MG63 (cell line): ENCODE measurements around the gene WNT3A. TPM values are rescaled to one million over a fixed set of nuclear protein-coding genes. Genes with fewer than 3 reads are reported as not detected.

ENCODE experiments used
- DNase-seq: peaks from one replicate; pipeline ENCODE4 v3.0.0-alpha.2; 2020
- H3K27me3 ChIP-seq: fragments of 250-450 bp; sonication (Bioruptor Pico); 2 replicates; pipeline ENCODE4 v1.5.1; 2020; ENCODE audit warnings: mild to moderate bottlenecking, moderate library complexity
- H3K36me3 ChIP-seq: fragments of 250-450 bp; sonication (Bioruptor Pico); 2 replicates; pipeline ENCODE4 v1.5.1; 2020; ENCODE audit warnings: mild to moderate bottlenecking, moderate library complexity
- H3K4me3 ChIP-seq: fragments of 250-450 bp; sonication (Bioruptor Pico); 2 replicates; pipeline ENCODE4 v1.5.1; 2020; ENCODE audit warnings: mild to moderate bottlenecking, moderate library complexity
- H3K9me3 ChIP-seq: fragments of 250-450 bp; sonication (Bioruptor Pico); 2 replicates; pipeline ENCODE4 v1.5.1; 2020; ENCODE audit warnings: mild to moderate bottlenecking, moderate library complexity
- total RNA-seq: library from RNA; depleted of rRNA; stranded (reverse); fragments of >200 nt; shearing (Covaris generic); gene quantifications from 2 replicates; pipeline ENCODE4 v1.2.3, GENCODE V29; 2014; ENCODE audit warnings: low replicate concordance

Gene WNT3A
- total RNA-seq, 1 experiment from 2014 or later, result not detected

GRCh38 chr1:228058172-228058948 lies 51.6 kb downstream of the WNT3A start:
- H3K4me3 ChIP-seq, result no peak overlapping the region
- peaks cover 5% of the 10 kb centered on the region; the same call in 1 of the 2 replicates for H3K9me3 ChIP-seq
- H3K27me3 ChIP-seq, result peaks cover 38% of the 10 kb centered on the region
- no peak for DNase-seq
- no peaks in the 10 kb centered on the region for H3K36me3 ChIP-seq

DNA sequence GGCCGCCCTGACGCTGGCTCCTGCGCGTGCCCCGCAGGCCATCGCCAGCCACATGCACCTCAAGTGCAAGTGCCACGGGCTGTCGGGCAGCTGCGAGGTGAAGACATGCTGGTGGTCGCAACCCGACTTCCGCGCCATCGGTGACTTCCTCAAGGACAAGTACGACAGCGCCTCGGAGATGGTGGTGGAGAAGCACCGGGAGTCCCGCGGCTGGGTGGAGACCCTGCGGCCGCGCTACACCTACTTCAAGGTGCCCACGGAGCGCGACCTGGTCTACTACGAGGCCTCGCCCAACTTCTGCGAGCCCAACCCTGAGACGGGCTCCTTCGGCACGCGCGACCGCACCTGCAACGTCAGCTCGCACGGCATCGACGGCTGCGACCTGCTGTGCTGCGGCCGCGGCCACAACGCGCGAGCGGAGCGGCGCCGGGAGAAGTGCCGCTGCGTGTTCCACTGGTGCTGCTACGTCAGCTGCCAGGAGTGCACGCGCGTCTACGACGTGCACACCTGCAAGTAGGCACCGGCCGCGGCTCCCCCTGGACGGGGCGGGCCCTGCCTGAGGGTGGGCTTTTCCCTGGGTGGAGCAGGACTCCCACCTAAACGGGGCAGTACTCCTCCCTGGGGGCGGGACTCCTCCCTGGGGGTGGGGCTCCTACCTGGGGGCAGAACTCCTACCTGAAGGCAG lies 52.3 kb downstream of the WNT3A start:
- no peak overlapping the region for H3K4me3 ChIP-seq
- DNase-seq, result no peak
- H3K27me3 ChIP-seq, result peaks cover 36% of the 10 kb centered on the region
- H3K36me3 ChIP-seq, result no peaks in the 10 kb centered on the region
- peaks cover 3% of the 10 kb centered on the region; the same call in 1 of the 2 replicates for H3K9me3 ChIP-seq

- DNase-seq, result peak; percentile 54
- no peak overlapping the region for H3K4me3 ChIP-seq
- H3K27me3 ChIP-seq, result peaks cover 33% of the 10 kb centered on the region
These were observed 53.0 kb downstream of the WNT3A start for GRCh38 chr1:228059634-228060457.

GRCh38 chr1:228060458-228061190 lies 53.8 kb downstream of the WNT3A start:
- H3K27me3 ChIP-seq, result peaks cover 30% of the 10 kb centered on the region
- DNase-seq, result no peak
- no peaks in the 10 kb centered on the region for H3K36me3 ChIP-seq
- H3K4me3 ChIP-seq, result no peak overlapping the region
- H3K9me3 ChIP-seq, result peaks cover 3% of the 10 kb centered on the region; the same call in 1 of the 2 replicates

More at GRCh38 chr1:228059634-228060457, 53.0 kb downstream of the WNT3A start:
- Histone ChIP-seq H3K36me3 (no peaks in the 10 kb centered on the region), H3K9me3 (peaks cover 3% of the 10 kb centered on the region; the same call in 1 of the 2 replicates)

- Histone ChIP-seq H3K9me3 (no peaks in the 10 kb centered on the region), H3K27me3 (peaks cover 25% of the 10 kb centered on the region), H3K4me3 (no peak overlapping the region), H3K36me3 (no peaks in the 10 kb centered on the region)
- DNase-seq, result no peak
These were observed 54.8 kb downstream of the WNT3A start for GRCh38 chr1:228061411-228062084.

DNA sequence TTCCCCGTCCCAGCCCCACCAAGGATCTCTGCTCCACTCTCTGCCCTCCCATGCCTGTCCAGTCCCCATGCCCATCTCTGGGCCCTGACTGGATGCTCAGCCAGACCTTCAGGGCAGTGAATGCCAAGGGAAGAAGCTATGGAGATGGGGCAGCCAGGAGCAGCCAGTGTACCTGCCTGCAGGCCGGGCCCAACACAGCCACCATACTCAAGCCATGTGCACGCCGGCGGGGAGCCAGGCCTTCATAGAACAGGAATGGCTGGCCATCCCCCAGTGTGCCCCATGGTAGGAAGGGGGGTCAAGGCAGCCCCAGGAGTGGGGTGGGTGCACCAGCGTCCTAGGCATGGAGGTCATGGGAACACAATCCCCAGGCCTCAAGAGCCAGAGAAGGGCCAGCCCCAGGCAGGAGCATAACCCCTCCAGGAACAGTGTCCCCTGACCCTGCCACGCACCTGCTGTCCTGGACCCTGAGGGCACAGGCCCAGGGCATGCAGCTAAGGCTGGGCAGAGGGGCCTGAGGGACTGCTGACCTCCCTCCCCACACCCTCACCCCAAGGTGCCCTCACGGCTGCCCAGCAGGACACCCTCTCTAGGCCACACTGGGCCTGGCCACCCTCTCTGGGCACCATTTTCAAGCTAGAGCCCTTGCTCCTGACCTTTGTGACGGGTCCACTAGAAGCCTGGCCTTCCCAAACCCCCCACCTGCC lies 55.4 kb downstream of the WNT3A start:
- H3K27me3 ChIP-seq, result peaks cover 30% of the 10 kb centered on the region
- H3K4me3 ChIP-seq, result no peak overlapping the region
- DNase-seq, result no peak
- H3K9me3 ChIP-seq, result no peaks in the 10 kb centered on the region
- no peaks in the 10 kb centered on the region for H3K36me3 ChIP-seq

DNA sequence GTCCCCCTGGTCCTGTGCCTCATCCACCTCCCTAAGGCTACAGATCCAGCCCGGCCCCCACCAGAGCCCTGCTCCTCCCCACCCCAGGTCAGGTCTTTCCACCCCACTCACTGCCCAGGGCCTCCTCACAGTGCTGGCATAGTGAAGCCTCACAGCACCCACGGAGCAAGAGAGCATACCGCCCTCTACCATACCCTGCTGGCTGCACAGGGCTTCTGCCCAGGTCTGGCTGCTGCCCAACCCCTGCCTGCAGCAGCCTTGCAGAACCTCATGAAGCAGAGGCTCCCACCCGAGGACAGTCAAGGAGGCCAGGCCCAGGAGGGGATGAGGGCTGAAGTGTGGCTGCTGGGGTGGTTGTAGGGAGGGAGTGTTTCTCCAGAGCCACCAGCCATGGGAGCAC lies 56.0 kb downstream of the WNT3A start:
- Histone ChIP-seq H3K4me3 (no peak overlapping the region), H3K9me3 (no peaks in the 10 kb centered on the region), H3K27me3 (peaks cover 31% of the 10 kb centered on the region), H3K36me3 (no peaks in the 10 kb centered on the region)
- peak; percentile 31 for DNase-seq

DNA sequence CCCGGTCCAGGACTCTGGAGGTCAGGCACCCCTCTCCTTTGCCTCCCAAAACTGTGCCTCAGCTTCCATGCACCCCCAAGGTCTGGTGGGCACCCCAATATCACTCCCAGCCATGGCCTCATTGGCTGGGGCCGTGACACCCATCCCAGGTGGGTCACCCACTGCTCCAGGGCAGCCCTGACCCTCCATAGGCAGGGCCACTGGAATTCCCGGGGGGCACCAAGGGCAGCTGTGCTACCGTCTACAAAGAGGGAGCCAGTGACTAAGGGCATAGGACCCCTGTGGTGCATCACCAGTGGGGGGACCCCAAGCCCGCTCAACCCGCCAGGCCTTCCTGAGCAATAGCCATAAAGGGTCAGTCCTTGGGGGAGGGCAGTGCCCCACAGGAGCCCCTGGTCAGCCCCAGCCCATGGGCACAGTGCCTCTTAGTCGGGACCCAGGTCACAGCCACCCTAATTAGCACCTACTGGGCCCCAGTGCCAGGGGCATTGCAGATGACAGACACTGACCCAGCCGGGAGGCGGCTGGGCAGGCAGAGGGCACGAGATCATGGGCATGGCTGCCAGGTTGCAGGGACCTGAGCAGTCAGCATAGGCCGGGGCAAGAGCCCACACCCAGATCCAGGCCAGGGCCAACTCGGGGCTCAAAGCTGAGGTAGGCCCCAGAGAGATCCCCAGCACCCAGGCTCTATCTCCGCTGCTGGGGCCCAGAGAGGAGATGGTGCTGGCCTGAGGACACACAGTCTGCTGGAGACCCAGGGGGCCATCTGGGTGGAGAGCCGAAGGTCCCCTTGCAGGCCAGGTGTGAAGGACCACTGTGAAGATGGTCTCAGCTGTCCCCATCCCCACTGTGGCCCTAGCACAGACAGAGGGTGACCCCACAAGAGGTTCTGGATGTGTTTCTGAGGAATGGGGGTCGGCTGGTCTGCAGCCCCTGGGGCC lies 56.7 kb downstream of the WNT3A start:
- H3K36me3 ChIP-seq, result no peaks in the 10 kb centered on the region
- H3K27me3 ChIP-seq, result peaks cover 24% of the 10 kb centered on the region
- H3K9me3 ChIP-seq, result no peaks in the 10 kb centered on the region

GRCh38 chr1:228064296-228064695 lies 57.5 kb downstream of the WNT3A start:
- Histone ChIP-seq H3K36me3 (no peaks in the 10 kb centered on the region), H3K4me3 (no peak overlapping the region), H3K27me3 (peaks cover 17% of the 10 kb centered on the region), H3K9me3 (no peaks in the 10 kb centered on the region)
- no peak for DNase-seq

More for the DNA sequence above, 56.7 kb downstream of the WNT3A start:
- DNase-seq, result no peak
- H3K4me3 ChIP-seq, result no peak overlapping the region

- Histone ChIP-seq H3K27me3 (peaks cover 11% of the 10 kb centered on the region), H3K9me3 (no peaks in the 10 kb centered on the region), H3K36me3 (no peaks in the 10 kb centered on the region), H3K4me3 (no peak overlapping the region)
- DNase-seq, result no peak
These were observed 58.1 kb downstream of the WNT3A start for GRCh38 chr1:228064741-228065542.

- Histone ChIP-seq H3K9me3 (no peaks in the 10 kb centered on the region), H3K4me3 (no peak overlapping the region), H3K36me3 (no peaks in the 10 kb centered on the region), H3K27me3 (peaks cover 7% of the 10 kb centered on the region; the same call in 1 of the 2 replicates)
- no peak for DNase-seq
These were observed 58.9 kb downstream of the WNT3A start for GRCh38 chr1:228065543-228066347.

GRCh38 chr1:228066416-228066815 lies 59.6 kb downstream of the WNT3A start:
- Histone ChIP-seq H3K9me3 (no peaks in the 10 kb centered on the region), H3K27me3 (peaks cover 7% of the 10 kb centered on the region; the same call in 1 of the 2 replicates), H3K36me3 (no peaks in the 10 kb centered on the region), H3K4me3 (no peak overlapping the region)
- DNase-seq, result no peak
